WERI-Rb-1 (cell line): ENCODE results near the gene DNAH2.
"Not testable (repeated sequence)": the region's sequence is repeated elsewhere in the genome, so short reads cannot be mapped to it uniquely, and the experiment has no call there.

ENCODE experiments used
- DNase-seq: peaks from one replicate; pipeline ENCODE4 v3.0.0-alpha.2; 2020
- H3K27ac ChIP-seq: fragments of 250-450 bp; sonication (Bioruptor Pico); 2 replicates; pipeline ENCODE4 v1.5.1; 2020; ENCODE audit warnings: mild to moderate bottlenecking, moderate library complexity
- H3K27me3 ChIP-seq: fragments of 250-450 bp; sonication (Bioruptor Pico); 2 replicates; pipeline ENCODE4 v1.5.1; 2021; ENCODE audit warnings: mild to moderate bottlenecking, low read depth, moderate library complexity; ENCODE audit not compliant: insufficient read depth, severe bottlenecking
- H3K36me3 ChIP-seq: fragments of 250-450 bp; sonication (Bioruptor Pico); 2 replicates; pipeline ENCODE4 v1.5.1; 2020; ENCODE audit warnings: mild to moderate bottlenecking, moderate library complexity
- H3K4me3 ChIP-seq: 2 replicates; pipeline ENCODE4 v1.5.1; 2011; ENCODE audit warnings: low read depth, mild to moderate bottlenecking, control low read depth, low read length
- H3K9me3 ChIP-seq: fragments of 250-450 bp; sonication (Bioruptor Pico); 2 replicates; pipeline ENCODE4 v1.5.1; 2021; ENCODE audit warnings: mild to moderate bottlenecking, moderate library complexity; ENCODE audit not compliant: severe bottlenecking
- TF ChIP-seq, protein P1 (sequence below): IDR thresholded peaks from 2 replicates; pipeline ENCODE4 v1.5.1; 2011; ENCODE audit warnings: low read depth, mild to moderate bottlenecking, control low read depth, inconsistent platforms, low read length

Gene DNAH2

DNA sequence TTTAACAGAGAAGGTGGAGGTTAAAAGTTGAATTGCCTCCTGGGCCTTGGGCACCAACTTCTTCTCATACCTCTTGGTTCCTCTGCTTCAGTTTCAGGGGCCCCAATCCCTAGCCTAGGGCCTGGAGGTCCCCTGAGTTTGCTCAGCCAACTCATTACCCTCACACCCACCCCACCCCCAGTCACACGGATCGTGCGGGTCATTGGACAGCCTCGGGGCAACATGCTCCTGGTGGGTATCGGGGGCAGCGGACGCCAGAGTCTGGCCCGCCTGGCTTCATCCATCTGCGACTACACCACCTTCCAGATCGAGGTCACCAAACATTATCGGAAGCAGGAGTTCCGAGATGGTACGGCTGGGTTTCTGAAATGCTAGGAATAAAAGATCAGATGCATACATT lies 80.4 kb downstream of the DNAH2 start:
- no peak overlapping the region for H3K27ac ChIP-seq
- no peak overlapping the region for H3K4me3 ChIP-seq
- TF ChIP-seq, protein P1, sequence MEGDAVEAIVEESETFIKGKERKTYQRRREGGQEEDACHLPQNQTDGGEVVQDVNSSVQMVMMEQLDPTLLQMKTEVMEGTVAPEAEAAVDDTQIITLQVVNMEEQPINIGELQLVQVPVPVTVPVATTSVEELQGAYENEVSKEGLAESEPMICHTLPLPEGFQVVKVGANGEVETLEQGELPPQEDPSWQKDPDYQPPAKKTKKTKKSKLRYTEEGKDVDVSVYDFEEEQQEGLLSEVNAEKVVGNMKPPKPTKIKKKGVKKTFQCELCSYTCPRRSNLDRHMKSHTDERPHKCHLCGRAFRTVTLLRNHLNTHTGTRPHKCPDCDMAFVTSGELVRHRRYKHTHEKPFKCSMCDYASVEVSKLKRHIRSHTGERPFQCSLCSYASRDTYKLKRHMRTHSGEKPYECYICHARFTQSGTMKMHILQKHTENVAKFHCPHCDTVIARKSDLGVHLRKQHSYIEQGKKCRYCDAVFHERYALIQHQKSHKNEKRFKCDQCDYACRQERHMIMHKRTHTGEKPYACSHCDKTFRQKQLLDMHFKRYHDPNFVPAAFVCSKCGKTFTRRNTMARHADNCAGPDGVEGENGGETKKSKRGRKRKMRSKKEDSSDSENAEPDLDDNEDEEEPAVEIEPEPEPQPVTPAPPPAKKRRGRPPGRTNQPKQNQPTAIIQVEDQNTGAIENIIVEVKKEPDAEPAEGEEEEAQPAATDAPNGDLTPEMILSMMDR = no peak
- no peak for DNase-seq
- peaks cover 2% of the 10 kb centered on the region for H3K9me3 ChIP-seq
- H3K27me3 ChIP-seq = no peaks in the 10 kb centered on the region
- H3K36me3 ChIP-seq = no peaks in the 10 kb centered on the region

GRCh38 chr17:7798839-7799238 lies 81.3 kb downstream of the DNAH2 start:
- TF ChIP-seq, protein P1 = no peak
- Histone ChIP-seq H3K36me3 (no peaks in the 10 kb centered on the region), H3K27me3 (no peaks in the 10 kb centered on the region), H3K27ac (no peak overlapping the region), H3K9me3 (peaks cover 2% of the 10 kb centered on the region), H3K4me3 (no peak overlapping the region)
- DNase-seq = no peak

GRCh38 chr17:7803981-7804380 lies 86.4 kb downstream of the DNAH2 start:
- no peaks in the 10 kb centered on the region for H3K27me3 ChIP-seq
- TF ChIP-seq, protein P1 = no peak
- peaks cover 2% of the 10 kb centered on the region for H3K9me3 ChIP-seq
- H3K27ac ChIP-seq = no peak overlapping the region
- H3K36me3 ChIP-seq = no peaks in the 10 kb centered on the region
- H3K4me3 ChIP-seq = no peak overlapping the region
- no peak for DNase-seq

- H3K9me3 ChIP-seq = no peaks in the 10 kb centered on the region
- no peak overlapping the region for H3K27ac ChIP-seq
- no peaks in the 10 kb centered on the region for H3K36me3 ChIP-seq
- no peak for DNase-seq
- no peaks in the 10 kb centered on the region for H3K27me3 ChIP-seq
- no peak overlapping the region for H3K4me3 ChIP-seq
- TF ChIP-seq, protein P1 = no peak
These were observed 89.0 kb downstream of the DNAH2 start for GRCh38 chr17:7806587-7806986.

- TF ChIP-seq, protein P1 = no peak
These were observed 89.7 kb downstream of the DNAH2 start for GRCh38 chr17:7807206-7807605.

GRCh38 chr17:7809086-7809790 lies 91.7 kb downstream of the DNAH2 start:
- no peak overlapping the region for H3K27ac ChIP-seq
- no peak overlapping the region for H3K4me3 ChIP-seq
- TF ChIP-seq, protein P1 = no peak
- H3K9me3 ChIP-seq = no peaks in the 10 kb centered on the region
- no peak for DNase-seq
- H3K36me3 ChIP-seq = no peaks in the 10 kb centered on the region
- H3K27me3 ChIP-seq = no peaks in the 10 kb centered on the region

More at GRCh38 chr17:7807206-7807605, 89.7 kb downstream of the DNAH2 start:
- Histone ChIP-seq H3K36me3 (no peaks in the 10 kb centered on the region), H3K4me3 (no peak overlapping the region), H3K27ac (no peak overlapping the region), H3K27me3 (no peaks in the 10 kb centered on the region), H3K9me3 (no peaks in the 10 kb centered on the region)
- DNase-seq = no peak

GRCh38 chr17:7809791-7810343 lies 92.3 kb downstream of the DNAH2 start:
- H3K36me3 ChIP-seq, H3K4me3 ChIP-seq, H3K27ac ChIP-seq: not testable (repeated sequence)

More at GRCh38 chr17:7809791-7810343, 92.3 kb downstream of the DNAH2 start:
- not testable (repeated sequence) for H3K9me3 ChIP-seq, DNase-seq, H3K27me3 ChIP-seq
